Tibial nerve (tissue), 4 donors: ENCODE data around the gene BTBD9.

Source experiments
- CTCF ChIP-seq, 5 experiments: fragments of 200-600 bp in 3 of 5; fragments of 450-650 bp in 2 of 5; sonication (generic) in 3 of 5; IDR thresholded peaks; one replicate each; pipeline ENCODE4 v1.5.1; 2016 to 2019; ENCODE audit warnings: antibody characterized with exemption in 5 of 5, mild to moderate bottlenecking in 3 of 5, moderate library complexity in 2 of 5
- EP300 ChIP-seq, 2 donors: sonication (generic); formaldehyde crosslinking; IDR thresholded peaks; one replicate each; pipeline ENCODE4 v1.6.1; 2017; ENCODE audit warnings: antibody characterized with exemption in 2 of 2, mild to moderate bottlenecking in 1 of 2

- TF ChIP-seq CTCF (IDR thresholded peaks at IDR 0.05) (no peak), EP300 (IDR thresholded peaks at IDR 0.05) (no peak)
Measured at GRCh38 chr6:38155144-38155543, 484.6 kb downstream of the BTBD9 start.
